GM23338 (cell line): ENCODE data around the gene ZNRF1. TPM values are rescaled to one million over a fixed set of nuclear protein-coding genes. Genes with fewer than 3 reads are reported as not detected.

Experiments
- ATAC-seq: fragments of 200-7000 bp; cut with Tn5 transposase; 3 replicates; pipeline ENCODE4 v1.9.1; 2020
- DNase-seq: peaks from one replicate; pipeline ENCODE4 v3.0.0-alpha.2; 2015; ENCODE audit warnings: low spot score
- H2AFZ ChIP-seq: fragments of 200-600 bp; sonication (generic); 2 replicates; pipeline ENCODE4 v1.8.0; 2016; ENCODE audit warnings: antibody characterized with exemption, mild to moderate bottlenecking, moderate library complexity
- H3F3A ChIP-seq: fragments of 200-600 bp; sonication (generic); replicated peaks from 2 replicates; pipeline ENCODE4 v1.8.0; 2017; ENCODE audit warnings: antibody characterized with exemption, mixed run types, low read depth
- H3K27ac ChIP-seq: fragments of 200-600 bp; sonication (generic); 2 replicates; pipeline ENCODE4 v1.6.1; 2016; ENCODE audit warnings: low read depth
- H3K27me3 ChIP-seq: fragments of 200-600 bp; sonication (generic); 2 replicates; pipeline ENCODE4 v1.8.0; 2016; ENCODE audit warnings: mild to moderate bottlenecking, mixed run types, moderate library complexity; ENCODE audit not compliant: insufficient read depth
- H3K36me3 ChIP-seq: fragments of 200-600 bp; sonication (generic); 2 replicates; pipeline ENCODE4 v1.8.0; 2016; ENCODE audit warnings: mild to moderate bottlenecking; ENCODE audit not compliant: insufficient read depth
- H3K4me1 ChIP-seq: fragments of 200-600 bp; sonication (generic); 2 replicates; pipeline ENCODE4 v1.8.0; 2016; ENCODE audit warnings: mild to moderate bottlenecking, moderate library complexity; ENCODE audit not compliant: insufficient read depth
- H3K4me2 ChIP-seq: fragments of 200-600 bp; sonication (generic); 2 replicates; pipeline ENCODE4 v1.7.1; 2017; ENCODE audit warnings: mixed run types
- H3K4me3 ChIP-seq: fragments of 200-600 bp; sonication (generic); 2 replicates; pipeline ENCODE4 v1.6.1; 2016; ENCODE audit warnings: mixed run types
- H3K79me2 ChIP-seq: fragments of 200-600 bp; sonication (generic); replicated peaks from 2 replicates; pipeline ENCODE4 v1.8.0; 2017; ENCODE audit warnings: mild to moderate bottlenecking; ENCODE audit not compliant: insufficient read depth
- H3K9me2 ChIP-seq: fragments of 200-600 bp; sonication (generic); 2 replicates; pipeline ENCODE4 v1.8.0; 2017; ENCODE audit not compliant: insufficient read depth
- H4K20me1 ChIP-seq: fragments of 200-600 bp; sonication (generic); replicated peaks from 2 replicates; pipeline ENCODE4 v1.8.0; 2017; ENCODE audit warnings: mild to moderate bottlenecking; ENCODE audit not compliant: insufficient read depth
- H3K27ac Mint-ChIP-seq: 2 replicates; pipeline ENCODE4 v1.8.0; 2020; ENCODE audit warnings: inconsistent platforms, mild to moderate bottlenecking, moderate library complexity, mixed read lengths
- H3K27me3 Mint-ChIP-seq: 3 replicates; pipeline ENCODE4 v1.8.0; 2022; ENCODE audit warnings: low read depth, mild to moderate bottlenecking, moderate library complexity, mixed read lengths, inconsistent platforms; ENCODE audit not compliant: insufficient read depth, poor library complexity
- H3K36me3 Mint-ChIP-seq: 3 replicates; pipeline ENCODE4 v1.8.0; 2021; ENCODE audit warnings: low read depth, mild to moderate bottlenecking, inconsistent platforms, moderate library complexity, mixed read lengths
- H3K4me1 Mint-ChIP-seq: 3 replicates; pipeline ENCODE4 v1.8.0; 2020; ENCODE audit warnings: mild to moderate bottlenecking, inconsistent platforms, mixed read lengths
- H3K4me3 Mint-ChIP-seq: 3 replicates; pipeline ENCODE4 v1.8.0; 2021; ENCODE audit warnings: moderate library complexity, mild to moderate bottlenecking, inconsistent platforms, mixed read lengths
- H3K9me3 Mint-ChIP-seq: 3 replicates; pipeline ENCODE4 v1.8.0; 2020; ENCODE audit warnings: moderate library complexity, mild to moderate bottlenecking, inconsistent platforms, mixed read lengths
- CREB1 ChIP-seq: fragments of 250-450 bp; sonication (Bioruptor Pico); IDR thresholded peaks from 2 replicates; pipeline ENCODE4 v1.5.0; 2020; ENCODE audit warnings: low read depth, mild to moderate bottlenecking, moderate library complexity
- CTCF ChIP-seq, 2 experiments: fragments of 200-600 bp in 1 of 2; sonication (generic) in 1 of 2; conservative IDR thresholded peaks; 2 replicates each; pipeline versions ENCODE4 v1.5.1 to v1.6.1; 2016 to 2017; ENCODE audit warnings: antibody characterized with exemption in 2 of 2, low read depth in 2 of 2, mild to moderate bottlenecking in 2 of 2, moderate library complexity in 1 of 2
- ETS1 ChIP-seq: IDR thresholded peaks from 2 replicates; pipeline ENCODE4 v1.6.1; 2016; ENCODE audit warnings: antibody characterized with exemption
- EZH2 ChIP-seq: fragments of 200-600 bp; sonication (generic); IDR thresholded peaks from one replicate; pipeline ENCODE4 v1.8.0; 2017; ENCODE audit warnings: antibody characterized with exemption, mild to moderate bottlenecking, low read depth; ENCODE audit not compliant: unreplicated experiment
- EZH2phosphoT487 ChIP-seq: fragments of 200-600 bp; sonication (generic); IDR thresholded peaks from one replicate; pipeline ENCODE4 v1.8.1; 2018; ENCODE audit warnings: antibody characterized with exemption; ENCODE audit not compliant: unreplicated experiment
- JUNB ChIP-seq: IDR thresholded peaks from one replicate; pipeline ENCODE4 v1.6.1; 2016; ENCODE audit warnings: antibody characterized with exemption; ENCODE audit not compliant: unreplicated experiment
- NANOG ChIP-seq: IDR thresholded peaks from 2 replicates; pipeline ENCODE4 v1.6.1; 2016; ENCODE audit warnings: antibody characterized with exemption, borderline replicate concordance
- POLR2AphosphoS5 ChIP-seq: IDR thresholded peaks from 2 replicates; pipeline ENCODE4 v1.6.1; 2016; ENCODE audit warnings: antibody characterized with exemption, low read depth
- REST ChIP-seq: IDR thresholded peaks from one replicate; pipeline ENCODE4 v1.6.1; 2018; ENCODE audit warnings: antibody characterized with exemption; ENCODE audit not compliant: unreplicated experiment
- STAT1 ChIP-seq: IDR thresholded peaks from one replicate; pipeline ENCODE4 v1.6.1; 2016; ENCODE audit warnings: antibody characterized with exemption; ENCODE audit not compliant: unreplicated experiment
- ZNF114 ChIP-seq: fragments of 250-450 bp; sonication (Bioruptor Pico); IDR thresholded peaks from 2 replicates; pipeline ENCODE4 v1.5.0; 2020; ENCODE audit warnings: mild to moderate bottlenecking, moderate library complexity
- ZNF331 ChIP-seq: fragments of 250-450 bp; sonication (Bioruptor Pico); IDR thresholded peaks from 2 replicates; pipeline ENCODE4 v1.5.0; 2020; ENCODE audit warnings: low read depth, mild to moderate bottlenecking, moderate library complexity
- ZNF462 ChIP-seq: fragments of 250-450 bp; sonication (Bioruptor Pico); IDR thresholded peaks from 2 replicates; pipeline ENCODE4 v1.5.0; 2020; ENCODE audit warnings: mild to moderate bottlenecking, moderate library complexity
- polyA plus RNA-seq: library from polyadenylated mRNA; unstranded; fragments of >200 nt; fragmentation: Nextera tagmentation; extraction: Ambion mirVana; gene quantifications from 2 replicates; pipeline ENCODE4 v1.2.1, GENCODE V29; 2016
- total RNA-seq: library from RNA; depleted of rRNA; stranded (reverse); fragments of >200 nt; shearing (Covaris generic); gene quantifications from 2 replicates; pipeline ENCODE4 v1.2.3, GENCODE V29; 2014

Gene ZNRF1
- total and polyA plus RNA-seq, 2 experiments from 2014 or later = 22.4 to 42.1 TPM

- H3K9me2 ChIP-seq = no peaks in the 10 kb centered on the region
- no peak overlapping the region for H3K27ac Mint-ChIP-seq
- no peaks in the 10 kb centered on the region for H3K36me3 ChIP-seq
- peaks cover 22% of the 10 kb centered on the region for H3K4me1 ChIP-seq
- TF ChIP-seq CTCF (conservative IDR thresholded peaks at IDR 0.05; ENCODE audit: low read depth in 2 of 2) (no peak), ZNF114 (CRISPR knock-in tag) (no peak), EZH2phosphoT487 (no peak), CREB1 (CRISPR knock-in tag) (no peak), ZNF462 (no peak), STAT1 (no peak), EZH2 (no peak), ETS1 (no peak), NANOG (no peak), ZNF331 (no peak), REST (no peak), JUNB (no peak), POLR2AphosphoS5 (no peak)
- H3K4me3 ChIP-seq = no peak overlapping the region
- H3F3A ChIP-seq = peaks cover 5% of the 10 kb centered on the region; the same call in 1 of the 2 replicates
- H2AFZ ChIP-seq = no peak overlapping the region
- no peak overlapping the region for H3K27ac ChIP-seq
- no peaks in the 10 kb centered on the region for H3K27me3 ChIP-seq
- H3K4me3 Mint-ChIP-seq = no peak overlapping the region
- no peak for ATAC-seq
- no peaks in the 10 kb centered on the region for H3K9me3 Mint-ChIP-seq
- H3K36me3 Mint-ChIP-seq = no peaks in the 10 kb centered on the region
- H3K79me2 ChIP-seq = peaks cover 98% of the 10 kb centered on the region
- no peaks in the 10 kb centered on the region for H3K27me3 Mint-ChIP-seq
- H3K4me1 Mint-ChIP-seq = peaks cover 49% of the 10 kb centered on the region
- DNase-seq = no peak
- H4K20me1 ChIP-seq = peaks cover 43% of the 10 kb centered on the region
- no peak overlapping the region for H3K4me2 ChIP-seq
Measured at GRCh38 chr16:75060723-75061122, 61.9 kb downstream of the ZNRF1 start.
